GM18867 (cell line): ENCODE data around the gene PXDC1.
"Not testable (repeated sequence)": the region's sequence is repeated elsewhere in the genome, so short reads cannot be mapped to it uniquely, and the experiment has no call there.

Experiments
- ATAC-seq: cut with Tn5 transposase; IDR thresholded peaks from one replicate; pipeline ENCODE4 v1.9.1; 2021; ENCODE audit warnings: mild to moderate bottlenecking, moderate library complexity; ENCODE audit not compliant: unreplicated experiment

The PXDC1 gene

GRCh38 chr6:3683331-3683730 is 68.2 kb downstream of the PXDC1 start:
- no peak for ATAC-seq

DNA sequence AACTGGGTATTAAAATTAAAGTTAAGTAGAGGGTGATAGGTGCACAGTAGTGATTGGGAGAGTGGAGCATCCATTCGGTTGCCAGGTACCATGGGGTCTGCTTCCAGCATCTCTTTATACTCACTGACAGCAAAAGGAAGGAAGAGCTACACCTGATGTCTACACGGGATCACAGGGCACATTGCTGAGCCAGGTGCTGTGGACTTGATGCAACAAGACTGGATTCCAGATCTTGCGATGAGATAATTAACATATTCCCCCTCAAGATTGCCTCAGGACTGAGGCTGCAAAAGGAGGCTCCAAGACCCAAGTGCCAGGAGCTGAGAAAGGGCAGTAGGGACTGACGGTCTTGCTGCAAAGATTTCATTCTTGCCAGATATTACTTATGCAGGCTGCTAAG is 72.6 kb downstream of the PXDC1 start:
- no peak for ATAC-seq

DNA sequence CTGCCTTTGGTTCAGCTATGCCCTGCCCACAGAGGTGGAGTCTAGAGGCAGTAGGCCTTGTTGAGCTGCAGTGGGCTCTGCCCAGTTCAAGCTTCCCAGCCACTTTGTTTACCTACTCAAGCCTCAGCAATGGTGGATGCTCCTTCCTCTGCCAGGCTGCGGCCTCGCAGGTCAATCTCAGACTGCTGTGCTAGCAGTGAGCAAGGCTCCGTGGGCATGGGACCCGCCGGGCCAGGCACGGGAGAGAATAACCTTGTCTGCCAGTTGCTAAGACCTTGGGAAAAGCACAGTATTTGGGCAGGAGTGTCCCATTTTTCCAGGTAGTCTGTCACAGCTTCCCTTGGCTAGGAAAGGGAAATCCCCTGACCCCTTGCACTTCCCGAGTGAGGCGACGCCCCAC is 73.8 kb downstream of the PXDC1 start:
- not testable (repeated sequence) for ATAC-seq

- ATAC-seq: not testable (repeated sequence)
Measured at GRCh38 chr6:3677351-3677750, 74.2 kb downstream of the PXDC1 start.
